ENCODE data around the gene ADIPOQ. TPM values are rescaled to one million over a fixed set of nuclear protein-coding genes. Genes with fewer than 3 reads are reported as not detected.
"Not testable (repeated sequence)": the region's sequence is repeated elsewhere in the genome, so short reads cannot be mapped to it uniquely, and the experiment has no call there.

The ADIPOQ gene
- total RNA-seq, 1 experiment from 2014 or later: not detected

- H3K23ac ChIP-seq (ENCODE audit: insufficient read length, low read depth, low read length); H2BK12ac ChIP-seq (ENCODE audit: insufficient read length, low read depth, low read length); H3K23me2 ChIP-seq (ENCODE audit: insufficient read length, low read depth, low read length, poor library complexity, severe bottlenecking); H3K27ac ChIP-seq (ENCODE audit: insufficient read length, low read depth, low read length); H4K8ac ChIP-seq (replicated peaks; ENCODE audit: insufficient read length, low read depth, low read length); H3K27me3 ChIP-seq (ENCODE audit: insufficient read depth, low read length); H3K79me1 ChIP-seq (ENCODE audit: insufficient read depth, low read depth, low read length, poor library complexity, severe bottlenecking); H3K4me3 Mint-ChIP-seq; H3K9me3 ChIP-seq (ENCODE audit: control insufficient read depth, low read depth, low read length); H3K56ac ChIP-seq (ENCODE audit: insufficient read length, low read depth, low read length); H3K9ac ChIP-seq (ENCODE audit: extremely low read depth, insufficient read length, low read length); H2BK20ac ChIP-seq (ENCODE audit: low read depth, low read length, poor library complexity, severe bottlenecking); H3K18ac ChIP-seq (ENCODE audit: insufficient read length, low read depth, low read length); H3K4ac ChIP-seq (ENCODE audit: low read depth, low read length); H2BK120ac ChIP-seq (ENCODE audit: low read depth, low read length, poor library complexity, severe bottlenecking); H2BK15ac ChIP-seq (ENCODE audit: low read depth, low read length); H3K4me2 ChIP-seq (ENCODE audit: insufficient read depth, insufficient read length, low read length); H4K5ac ChIP-seq (ENCODE audit: insufficient read length, low read depth, low read length); H3T11ph ChIP-seq (ENCODE audit: low read length); H3K27ac Mint-ChIP-seq; DNase-seq; H3K79me2 ChIP-seq (ENCODE audit: insufficient read depth, low read length); H4K91ac ChIP-seq (ENCODE audit: insufficient read length, low read depth, low read length); H4K20me1 ChIP-seq (ENCODE audit: control insufficient read depth, insufficient read depth, insufficient read length); H3K27me3 Mint-ChIP-seq (ENCODE audit: low read depth); H2BK5ac ChIP-seq (ENCODE audit: insufficient read length, low read length); H2AFZ ChIP-seq (ENCODE audit: low read length); H3K14ac ChIP-seq (ENCODE audit: insufficient read depth, low read length); H3K4me1 ChIP-seq (ENCODE audit: insufficient read depth, low read length); H2AK5ac ChIP-seq (ENCODE audit: insufficient read length, low read length): not testable (repeated sequence)
- H3K36me3 Mint-ChIP-seq (ENCODE audit: insufficient read depth in 1 of 3, low read depth in 3 of 3): peaks cover 6 to 40% (median 24%) of the 10 kb centered on the region in 3 experiments; a peak in 5 of 7 replicates
- H3K4me1 Mint-ChIP-seq: peaks cover 19 to 22% of the 10 kb centered on the region in 2 experiments
- peaks cover 21 to 32% of the 10 kb centered on the region in 2 experiments for H3K9me3 Mint-ChIP-seq
- WGBS (ENCODE audit: extremely low coverage, insufficient read length, low lambda C conversion rate): no CpG with 5 or more reads among the region's 3 CpGs
Measured at GRCh38 chr3:186907075-186907474, 64.6 kb downstream of the ADIPOQ start.

Other genes with a start within 250 kb of the ADIPOQ start
- 0.13 TPM in 1 of 2 replicates, not detected in the other for gene AHSG, start 229.7 kb upstream of the ADIPOQ start, total RNA-seq (2021)
- not detected in 2 replicates for gene FETUB, start 202.3 kb upstream of the ADIPOQ start, total RNA-seq (2021)
- not detected in 2 replicates for gene HRG, start 176.7 kb upstream of the ADIPOQ start, total RNA-seq (2021)
- gene KNG1, start 125.4 kb upstream of the ADIPOQ start, total RNA-seq (2021): not detected in 2 replicates
- gene EIF4A2, start 59.1 kb upstream of the ADIPOQ start, total RNA-seq (2021): 398 and 417 TPM in 2 replicates
- 103 and 108 TPM in 2 replicates for gene RFC4, start 36.2 kb upstream of the ADIPOQ start, total RNA-seq (2021)
- gene ST6GAL1, start 87.8 kb downstream of the ADIPOQ start, total RNA-seq (2021): 139 and 141 TPM in 2 replicates

All from H9 (cell line).